Osteoblast (primary cell): ENCODE measurements around the gene KLHL2. TPM values are rescaled to one million over a fixed set of nuclear protein-coding genes. Genes with fewer than 3 reads are reported as not detected.
A peak's percentile ranks its signal among the peaks of the same experiment; 100 is the strongest.

ENCODE experiments used
- DNase-seq: peaks from one replicate; pipeline ENCODE4 v3.0.0; 2011; ENCODE audit warnings: low spot score, mixed read lengths; ENCODE audit not compliant: insufficient read length; ENCODE audit errors: missing footprints
- H2AFZ ChIP-seq: 2 replicates; pipeline ENCODE4 v1.6.0; 2011; ENCODE audit warnings: mild to moderate bottlenecking, low read length
- H3K27ac ChIP-seq: 2 replicates; pipeline ENCODE4 v1.5.1; 2011; ENCODE audit warnings: mild to moderate bottlenecking, low read depth, low read length, moderate library complexity
- H3K27me3 ChIP-seq: 2 replicates; pipeline ENCODE4 v1.6.0; 2012; ENCODE audit warnings: mild to moderate bottlenecking, control low read depth, inconsistent platforms, low read length, moderate library complexity; ENCODE audit not compliant: insufficient read depth
- H3K36me3 ChIP-seq: 2 replicates; pipeline ENCODE4 v1.5.1; 2011; ENCODE audit warnings: mild to moderate bottlenecking, low read length, control low read depth, moderate library complexity; ENCODE audit not compliant: insufficient read depth
- H3K4me1 ChIP-seq: 2 replicates; pipeline ENCODE4 v1.5.1; 2011; ENCODE audit warnings: mild to moderate bottlenecking, low read length, control low read depth, moderate library complexity; ENCODE audit not compliant: insufficient read depth
- H3K4me2 ChIP-seq: 2 replicates; pipeline ENCODE4 v1.6.0; 2011; ENCODE audit warnings: mild to moderate bottlenecking, low read length; ENCODE audit not compliant: insufficient read depth
- H3K4me3 ChIP-seq: fragments of 200-600 bp; sonication (generic); 3 replicates; pipeline ENCODE4 v1.5.1; 2012; ENCODE audit warnings: mild to moderate bottlenecking, low read length, inconsistent platforms; ENCODE audit not compliant: insufficient read depth
- H3K79me2 ChIP-seq: 2 replicates; pipeline ENCODE4 v1.6.0; 2012; ENCODE audit warnings: mild to moderate bottlenecking, low read length, control low read depth, inconsistent platforms; ENCODE audit not compliant: insufficient read depth
- H3K9me3 ChIP-seq: 2 replicates; pipeline ENCODE4 v1.5.1; 2011; ENCODE audit warnings: low read depth, low read length, control low read depth
- H4K20me1 ChIP-seq: 2 replicates; pipeline ENCODE4 v1.6.0; 2012; ENCODE audit warnings: mild to moderate bottlenecking, low read length, control low read depth; ENCODE audit not compliant: insufficient read depth
- CTCF ChIP-seq: IDR thresholded peaks from 2 replicates; pipeline ENCODE4 v1.5.1; 2011; ENCODE audit warnings: mild to moderate bottlenecking, low read depth, low read length, moderate library complexity; ENCODE audit errors: extremely low read depth
- total RNA-seq: library from RNA; depleted of rRNA; stranded (reverse); fragments of >200 nt; gene quantifications from 2 replicates; pipeline ENCODE4 v1.2.3, GENCODE V29; 2012

Gene KLHL2
- total RNA-seq, 1 donor = 13.4 TPM

GRCh38 chr4:165326831-165327210 is 119.5 kb downstream of the KLHL2 start:
- Histone ChIP-seq H3K27me3 (no peaks in the 10 kb centered on the region), H3K9me3 (no peaks in the 10 kb centered on the region), H3K27ac (peak overlapping the region; percentile 93), H3K79me2 (peaks cover 44% of the 10 kb centered on the region), H3K36me3 (no peaks in the 10 kb centered on the region), H3K4me3 (peak overlapping the region; percentile 96), H2AFZ (peak overlapping the region; percentile 92), H4K20me1 (peaks cover 5% of the 10 kb centered on the region), H3K4me2 (peak overlapping the region; percentile 88), H3K4me1 (peaks cover 25% of the 10 kb centered on the region)
- no peak for TF ChIP-seq CTCF
- DNase-seq = no peak

- Histone ChIP-seq H3K27ac (peak within 1 kb of the TSS; percentile 93), H3K79me2 (peaks cover 50% of the 10 kb centered on the region), H3K4me2 (peak within 1 kb of the TSS; percentile 95), H3K4me1 (peaks cover 25% of the 10 kb centered on the region), H3K9me3 (no peaks in the 10 kb centered on the region), H2AFZ (peak within 1 kb of the TSS; percentile 92), H3K27me3 (no peaks in the 10 kb centered on the region), H4K20me1 (peaks cover 5% of the 10 kb centered on the region), H3K36me3 (no peaks in the 10 kb centered on the region), H3K4me3 (peak within 1 kb of the TSS; percentile 96)
- TF ChIP-seq CTCF = no peak
- DNase-seq = peak; percentile 97
These were observed 120.1 kb downstream of the KLHL2 start, which contains the start of gene MSMO1 for GRCh38 chr4:165327211-165328100. Gene MSMO1, plus strand, starts transcription at chr4:165327669. Its CDS starts 5,702 bp downstream, at chr4:165333371.

- Histone ChIP-seq H3K9me3 (no peaks in the 10 kb centered on the region), H3K27ac (peak overlapping the region; percentile 62), H2AFZ (peak overlapping the region; percentile 89), H3K4me1 (peaks cover 25% of the 10 kb centered on the region), H3K4me2 (peak overlapping the region; percentile 95), H3K27me3 (no peaks in the 10 kb centered on the region), H4K20me1 (peaks cover 5% of the 10 kb centered on the region), H3K36me3 (no peaks in the 10 kb centered on the region), H3K4me3 (peak overlapping the region; percentile 96), H3K79me2 (peaks cover 56% of the 10 kb centered on the region)
- no peak for TF ChIP-seq CTCF
- DNase-seq = no peak
These were observed 120.7 kb downstream of the KLHL2 start for GRCh38 chr4:165328101-165328425.

- peak overlapping the region; percentile 16 for H2AFZ ChIP-seq
- no peak for DNase-seq
- no peak for TF ChIP-seq CTCF
- H3K79me2 ChIP-seq = peaks cover 62% of the 10 kb centered on the region
- H4K20me1 ChIP-seq = peaks cover 5% of the 10 kb centered on the region
- no peaks in the 10 kb centered on the region for H3K9me3 ChIP-seq
- peak overlapping the region; percentile 95 for H3K4me2 ChIP-seq
- peaks cover 25% of the 10 kb centered on the region for H3K4me1 ChIP-seq
- H3K4me3 ChIP-seq = peak overlapping the region; percentile 96
- peaks cover 4% of the 10 kb centered on the region for H3K36me3 ChIP-seq
- no peaks in the 10 kb centered on the region for H3K27me3 ChIP-seq
- peak overlapping the region; percentile 62 for H3K27ac ChIP-seq
These were observed 121.3 kb downstream of the KLHL2 start for GRCh38 chr4:165328708-165329107.
